ENCODE results near the gene RUFY3.

RUFY3 gene

GRCh38 chr4:70818173-70818855 lies 96.5 kb downstream of the RUFY3 start:
- ChIA-PET POLR2A (no interaction called here), CTCF (no interaction called here)
- H3K4me3 ChIP-seq (ENCODE audit: low read depth, low read length): no peak overlapping the region

GRCh38 chr4:70818921-70819320 lies 97.2 kb downstream of the RUFY3 start:
- H3K4me1 ChIP-seq (ENCODE audit: control insufficient read depth, insufficient read depth, low read length): no peaks in the 10 kb centered on the region
- CTCF ChIA-PET: interaction anchor here (0.6 kb wide), 1 partner anchor 219 kb away, joined by 3 read pairs; no protein-coding TSS in a partner anchor
- POLR2A ChIA-PET: no interaction called here
- H3K36me3 ChIP-seq (ENCODE audit: control insufficient read depth in 2 of 2, insufficient read depth in 1 of 2, low read length in 2 of 2): peaks cover 26 to 52% of the 10 kb centered on the region in 2 experiments
- no peak overlapping the region for H3K27ac ChIP-seq (ENCODE audit: extremely low read depth, low read depth, low read length)
- H3K9me3 ChIP-seq (ENCODE audit: control insufficient read depth, insufficient read depth, low read depth, low read length): no peaks in the 10 kb centered on the region
- TF ChIP-seq ZNF530 (tag by site-specific recombination; IDR thresholded peaks at IDR 0.05; ENCODE audit: low read depth): no peak
- no peak for TF ChIP-seq ZNF274 (IDR thresholded peaks at IDR 0.05; ENCODE audit: low read length)
- no peak for TF ChIP-seq ZNF274 (tag by site-specific recombination; IDR thresholded peaks at IDR 0.05; ENCODE audit: borderline replicate concordance)
- no peak for TF ChIP-seq SCRT2 (tag by site-specific recombination; IDR thresholded peaks at IDR 0.05)
- TF ChIP-seq TCF7L2 (IDR thresholded peaks at IDR 0.05; ENCODE audit: borderline replicate concordance, low read depth, low read length): no peak
- no peak for TF ChIP-seq ZBTB44 (tag by site-specific recombination; IDR thresholded peaks at IDR 0.05)
- no peak for TF ChIP-seq ZBTB8A (tag by site-specific recombination; IDR thresholded peaks at IDR 0.05)
- TF ChIP-seq ZNF423 (tag by site-specific recombination; IDR thresholded peaks at IDR 0.05): no peak
- TF ChIP-seq ZNF670 (tag by site-specific recombination; IDR thresholded peaks at IDR 0.05; ENCODE audit: low read depth): no peak
- TF ChIP-seq GLI2 (tag by site-specific recombination; IDR thresholded peaks at IDR 0.05; ENCODE audit: borderline replicate concordance, low read depth): no peak
- TF ChIP-seq ZNF280D (tag by site-specific recombination; IDR thresholded peaks at IDR 0.05): no peak
- H3K4me3 ChIP-seq (ENCODE audit: low read depth, low read length): no peak overlapping the region

More at GRCh38 chr4:70818173-70818855, 96.5 kb downstream of the RUFY3 start:
- Histone ChIP-seq H3K27ac (ENCODE audit: extremely low read depth, low read depth, low read length) (no peak overlapping the region), H3K36me3 (ENCODE audit: control insufficient read depth in 2 of 2, insufficient read depth in 1 of 2, low read length in 2 of 2) (peaks cover 20 to 46% of the 10 kb centered on the region in 2 experiments), H3K4me1 (ENCODE audit: control insufficient read depth, insufficient read depth, low read length) (no peaks in the 10 kb centered on the region), H3K9me3 (ENCODE audit: control insufficient read depth, insufficient read depth, low read depth, low read length) (no peaks in the 10 kb centered on the region)
- no peak for TF ChIP-seq ZNF623 (tag by site-specific recombination; IDR thresholded peaks at IDR 0.05)
- no peak for TF ChIP-seq SALL2 (tag by site-specific recombination; IDR thresholded peaks at IDR 0.05; ENCODE audit: borderline replicate concordance)
- TF ChIP-seq ZNF132 (tag by site-specific recombination; IDR thresholded peaks at IDR 0.05; ENCODE audit: borderline replicate concordance): no peak
- no peak for TF ChIP-seq ZNF433 (tag by site-specific recombination; IDR thresholded peaks at IDR 0.05; ENCODE audit: low read depth)
- no peak for TF ChIP-seq ZNF214 (tag by site-specific recombination; IDR thresholded peaks at IDR 0.05; ENCODE audit: borderline replicate concordance)
- TF ChIP-seq ZNF677 (tag by site-specific recombination; IDR thresholded peaks at IDR 0.05): no peak
- TF ChIP-seq ZBTB20 (tag by site-specific recombination; IDR thresholded peaks at IDR 0.05): no peak
